Gastroesophageal sphincter (tissue), 3 donors: ENCODE data around the gene OPCML.

ENCODE experiments used
- CTCF ChIP-seq, 4 experiments: fragments of 200-600 bp in 2 of 4; fragments of 450-650 bp in 2 of 4; sonication (generic) in 1 of 4; IDR thresholded peaks; one replicate each; pipeline ENCODE4 v1.5.1; 2017 to 2019; ENCODE audit warnings: antibody characterized with exemption in 4 of 4, mild to moderate bottlenecking in 2 of 4, moderate library complexity in 2 of 4
- POLR2A ChIP-seq, 2 donors: fragments of 450-650 bp; IDR thresholded peaks; one replicate each; pipeline ENCODE4 v1.6.1; 2017; ENCODE audit warnings: antibody characterized with exemption in 2 of 2, mild to moderate bottlenecking in 2 of 2, moderate library complexity in 1 of 2

- TF ChIP-seq POLR2A (IDR thresholded peaks at IDR 0.05) (no peak), CTCF (IDR thresholded peaks at IDR 0.05) (no peak)
Measured at GRCh38 chr11:132969892-132970291, 562.4 kb downstream of the OPCML start.
